HG03342 (cell line): ENCODE measurements around the gene CHST11.
A peak's percentile ranks its signal among the peaks of the same experiment; 100 is the strongest.

Experiments
- ATAC-seq: cut with Tn5 transposase; IDR thresholded peaks from one replicate; pipeline ENCODE4 v1.9.1; 2021; ENCODE audit warnings: mild to moderate bottlenecking, moderate library complexity; ENCODE audit not compliant: unreplicated experiment

Gene CHST11

GRCh38 chr12:104577581-104577981 lies 120.8 kb downstream of the CHST11 start:
- no peak for ATAC-seq

DNA sequence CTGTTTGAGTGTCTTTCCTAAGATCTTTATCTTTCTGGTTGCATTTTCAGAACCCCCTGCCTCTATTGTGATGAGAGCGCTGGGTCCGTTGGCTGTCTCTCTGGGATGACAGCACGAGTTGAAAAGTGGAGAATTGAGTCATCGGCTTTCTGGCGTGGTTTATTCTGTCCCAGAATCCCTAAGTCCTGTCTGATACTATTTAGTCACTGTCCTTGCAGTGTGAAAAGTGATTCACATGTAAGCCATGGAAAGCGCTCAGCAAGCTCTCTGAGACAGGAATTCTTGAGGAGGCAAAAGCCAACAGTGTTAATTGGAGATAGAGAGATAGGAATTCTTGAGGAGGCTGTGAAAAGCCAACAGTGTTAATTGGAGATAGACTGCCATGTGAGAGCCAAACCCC lies 121.7 kb downstream of the CHST11 start:
- ATAC-seq: no peak

DNA sequence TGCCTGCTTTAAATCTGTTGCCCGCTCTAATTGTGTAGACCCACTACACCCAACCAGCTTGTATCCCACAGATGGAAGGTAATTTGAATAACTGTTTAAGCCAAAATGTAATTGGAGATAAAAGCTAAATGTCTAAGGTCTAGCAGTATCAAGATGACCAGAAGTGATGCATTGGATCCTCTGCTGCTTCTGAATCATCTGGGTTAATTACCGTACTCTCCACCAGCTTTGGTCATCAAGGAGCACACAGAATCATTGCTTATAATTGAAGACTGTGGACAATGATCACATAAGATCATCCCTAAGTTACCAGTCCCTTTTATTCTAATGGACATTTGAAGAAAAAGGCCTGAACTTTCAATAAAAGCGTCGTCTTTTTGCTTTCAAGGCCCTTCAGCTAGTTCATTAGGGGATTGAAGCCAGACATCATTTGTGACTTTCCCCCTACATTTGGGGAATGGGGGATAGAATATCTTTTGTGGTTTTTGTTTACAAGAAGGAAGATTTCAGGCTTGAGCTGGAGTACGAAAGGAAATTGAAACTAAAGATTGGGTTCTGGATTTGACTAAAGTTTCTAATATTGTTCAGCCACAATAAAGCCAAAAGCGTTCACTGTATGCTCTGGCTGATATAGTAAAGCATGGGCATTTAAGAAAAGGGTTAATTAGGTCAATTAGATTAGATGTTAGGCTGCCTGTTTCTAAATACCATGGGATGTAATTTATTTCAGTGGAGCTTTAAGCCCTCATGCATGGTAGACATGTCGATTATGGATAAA lies 123.2 kb downstream of the CHST11 start:
- ATAC-seq: peak; percentile 39

GRCh38 chr12:104581005-104581570 lies 124.3 kb downstream of the CHST11 start:
- no peak for ATAC-seq

DNA sequence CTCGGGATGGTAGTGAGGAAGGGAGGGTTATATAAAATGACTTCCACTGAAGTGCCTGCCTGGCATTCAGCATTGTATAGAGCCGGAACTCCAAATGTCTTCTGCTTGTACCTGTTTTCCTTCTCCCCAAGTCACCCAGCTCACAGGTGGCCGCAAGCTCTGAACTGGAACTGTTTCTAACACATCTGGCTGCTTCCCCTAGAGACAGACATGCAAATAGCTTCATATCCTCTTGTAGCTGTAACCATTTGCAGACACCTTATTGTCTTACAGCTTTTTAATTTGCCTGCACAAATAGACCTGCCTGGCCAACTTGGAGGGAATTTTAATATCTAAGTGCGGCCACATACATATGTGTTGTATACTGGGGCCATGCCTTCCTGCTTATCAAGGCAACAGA lies 126.0 kb downstream of the CHST11 start:
- ATAC-seq: peak; percentile 86

GRCh38 chr12:104583301-104583700 lies 126.6 kb downstream of the CHST11 start:
- peak; percentile 53 for ATAC-seq

DNA sequence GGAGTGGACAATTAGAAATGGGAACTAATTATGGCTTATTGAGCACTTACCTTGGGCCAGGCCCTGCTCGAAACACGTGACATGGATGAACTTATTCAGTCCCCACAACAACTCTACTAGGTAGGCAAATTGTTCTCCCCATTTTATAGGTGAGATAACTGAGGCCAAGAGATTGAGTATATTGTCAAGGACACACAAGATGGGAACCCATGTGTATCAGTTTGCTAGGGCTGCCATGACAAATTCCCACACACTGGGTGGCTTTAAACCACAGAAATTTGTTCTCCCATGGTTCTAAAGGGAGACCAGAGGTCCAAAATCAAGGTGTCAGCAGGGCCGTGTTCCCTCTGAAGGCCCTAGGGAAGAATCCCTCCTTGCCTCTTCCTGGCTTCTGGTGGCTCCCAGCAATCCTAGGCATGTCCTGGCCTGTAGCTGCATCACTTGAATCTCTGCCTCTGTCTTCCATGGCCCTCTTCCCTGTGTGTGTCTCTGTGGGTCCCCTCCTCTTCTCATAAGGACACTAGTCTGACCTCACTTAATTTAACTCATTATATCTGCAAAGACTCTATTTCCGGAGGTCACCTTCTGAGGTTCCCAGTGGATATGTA lies 128.8 kb downstream of the CHST11 start:
- no peak for ATAC-seq

DNA sequence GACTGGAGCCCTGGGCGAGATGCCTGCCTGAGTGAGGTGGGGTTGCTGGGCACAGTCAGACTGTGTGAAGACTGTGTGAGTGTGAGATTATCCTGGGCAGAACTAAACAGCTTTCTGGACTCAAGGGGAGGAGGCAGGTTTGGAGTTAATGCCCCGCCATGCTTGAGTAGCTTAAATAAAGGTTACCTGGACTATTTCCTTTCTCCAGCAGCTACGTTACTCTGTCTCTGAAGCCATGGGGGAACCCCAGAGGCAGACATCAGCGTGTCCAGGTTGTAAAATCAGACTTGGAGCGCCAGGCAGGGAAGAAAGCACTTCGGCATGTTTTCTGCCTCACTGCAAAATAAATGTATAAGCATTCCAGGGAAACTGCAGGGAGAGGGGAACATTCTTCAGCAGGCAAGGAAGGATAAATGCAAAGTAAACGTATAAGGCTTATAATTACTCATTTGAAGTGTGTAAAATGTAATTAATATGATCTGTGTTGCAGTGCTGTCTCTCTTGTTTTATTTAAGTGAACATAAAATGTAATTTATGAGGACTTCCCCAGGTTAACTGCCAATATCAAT lies 129.7 kb downstream of the CHST11 start:
- no peak for ATAC-seq

- ATAC-seq: no peak
Measured at GRCh38 chr12:104588047-104588920, 131.5 kb downstream of the CHST11 start.

GRCh38 chr12:104588921-104589590 lies 132.3 kb downstream of the CHST11 start:
- ATAC-seq: no peak

DNA sequence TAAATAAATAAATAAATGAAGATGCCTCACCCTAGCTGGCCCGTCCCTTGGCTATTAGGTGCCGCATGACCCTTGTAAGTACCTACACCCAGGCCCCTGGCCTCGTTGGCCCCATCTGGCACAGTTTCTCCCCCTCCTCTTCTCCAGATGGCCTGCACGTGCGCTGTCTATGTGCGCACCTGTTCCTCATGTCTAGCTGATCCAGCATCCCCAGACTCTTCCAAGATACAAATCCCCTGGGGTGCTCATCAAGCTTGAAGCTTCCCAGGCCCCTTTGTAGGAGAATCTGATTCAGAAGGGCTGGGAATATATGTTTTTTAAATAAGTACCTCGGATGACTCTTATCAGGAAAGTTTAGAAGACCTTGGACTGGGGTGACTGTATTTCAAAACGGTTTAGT lies 133.3 kb downstream of the CHST11 start:
- no peak for ATAC-seq

- no peak for ATAC-seq
Measured at GRCh38 chr12:104591257-104591885, 134.6 kb downstream of the CHST11 start.

DNA sequence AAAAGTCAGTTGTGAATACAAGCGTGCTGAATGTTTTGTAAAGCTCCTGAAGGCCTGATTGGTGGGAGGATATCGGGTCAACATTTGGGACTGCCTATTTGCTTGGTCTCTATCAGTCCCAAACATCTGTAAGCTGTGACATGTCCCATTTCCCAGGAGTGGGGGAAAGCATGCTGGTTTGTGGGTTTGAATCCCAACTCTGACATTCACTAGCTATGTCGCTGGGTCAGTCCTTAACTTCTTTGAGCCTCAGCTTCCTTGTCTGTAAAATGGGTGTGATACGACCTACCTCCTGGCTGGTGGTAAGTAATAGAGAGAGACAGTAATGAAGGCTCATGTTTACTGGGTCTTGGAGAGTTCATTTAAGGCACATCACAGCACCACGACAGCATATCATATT lies 136.7 kb downstream of the CHST11 start:
- ATAC-seq: no peak

DNA sequence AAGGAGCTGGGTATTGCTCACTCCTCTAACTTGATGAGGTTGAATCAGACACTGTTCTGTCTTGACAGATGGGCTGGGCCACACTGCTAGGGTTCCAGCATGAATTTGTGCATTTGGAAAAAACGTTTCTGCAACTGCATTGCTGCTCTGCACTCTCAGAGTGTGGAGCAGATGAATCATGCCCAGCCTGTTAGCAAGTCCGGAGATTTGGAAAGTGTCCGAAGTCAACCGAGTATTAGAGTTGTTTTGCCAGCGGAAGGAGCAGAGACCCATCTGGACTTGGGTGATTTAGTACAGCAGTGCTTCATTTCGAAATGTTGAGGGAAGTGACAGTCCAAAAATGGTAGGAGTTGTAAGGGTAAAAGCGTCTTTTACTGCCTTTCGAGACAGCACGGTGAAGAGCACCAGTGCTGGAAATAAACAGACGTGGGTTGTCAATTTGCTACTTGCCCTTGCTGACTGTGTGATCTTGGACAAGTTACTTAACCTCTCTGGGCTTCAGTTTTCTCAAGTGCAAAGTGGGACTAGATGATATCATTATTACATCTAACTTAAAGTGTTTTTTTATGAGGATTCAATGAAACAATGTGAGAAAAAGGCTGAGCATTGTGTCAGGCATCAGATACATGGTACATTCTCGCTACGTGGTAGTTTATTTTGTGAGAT lies 139.5 kb downstream of the CHST11 start:
- no peak for ATAC-seq

- ATAC-seq: no peak
Measured at GRCh38 chr12:104596898-104597843, 140.4 kb downstream of the CHST11 start.

- no peak for ATAC-seq
Measured at GRCh38 chr12:104598342-104599271, 141.9 kb downstream of the CHST11 start.
